K562 (cell line): ENCODE results near the gene AMH. TPM values are rescaled to one million over a fixed set of nuclear protein-coding genes. Genes with fewer than 3 reads are reported as not detected.
"Not testable (repeated sequence)": the region's sequence is repeated elsewhere in the genome, so short reads cannot be mapped to it uniquely, and the experiment has no call there.

ENCODE experiments used
- ATAC-seq: fragments of 200-7000 bp; cut with Tn5 transposase; 3 replicates; pipeline ENCODE4 v1.9.1; 2020; ENCODE audit warnings: moderate library complexity
- BruUV-seq: library from RNA; stranded (reverse); fragments of 400-500 nt; replicated peaks from 2 replicates; lab custom pipeline; 2021; lab: Mats Ljungman, UMichigan
- CTCF ChIA-PET: fragments of 300-600 bp; formaldehyde crosslinking; extraction: SDS; loops from one replicate; lab custom pipeline; 2021; ENCODE audit warnings: low intra/inter-chr PET ratio; lab: Yijun Ruan, JAX
- POLR2A ChIA-PET: fragments of 300-600, 350-650 bp; sonication (Branson Sonifier 250); formaldehyde crosslinking; extraction: SDS; loops from one replicate; lab custom pipeline; 2021; ENCODE audit warnings: antibody characterized with exemption, inconsistent platforms; lab: Yijun Ruan, JAX
- DNase-seq, 4 experiments: peaks; one replicate each; pipeline versions ENCODE4 v3.0.0 to v3.0.0-alpha.2; 2011 to 2018; ENCODE audit warnings: low spot score in 3 of 4, mixed read lengths in 3 of 4; ENCODE audit errors: extremely low read depth in 1 of 4
- FAIRE-seq: peaks from 2 replicates; lab custom pipeline; 2011; peaks lifted over from hg19 to GRCh38; lab: Jason Lieb, UNC
- H2AFZ ChIP-seq: 2 replicates; pipeline ENCODE4 v1.6.0; 2011; ENCODE audit warnings: low read depth, low read length, control low read depth, inconsistent platforms
- H3K27ac ChIP-seq: fragments of 200-600 bp; 3 replicates; pipeline ENCODE4 v1.8.0; 2011; ENCODE audit warnings: low read depth, mild to moderate bottlenecking, control low read depth, inconsistent platforms, low read length, moderate library complexity, mixed read lengths; ENCODE audit errors: extremely low read depth
- H3K27me3 ChIP-seq, 2 experiments: fragments of 300-600 bp in 1 of 2; 2 replicates in 1 of 2; 3 replicates in 1 of 2; pipeline versions ENCODE4 v1.6.0 to v1.8.0; 2011; ENCODE audit warnings: inconsistent platforms in 2 of 2, low read length in 2 of 2, mild to moderate bottlenecking in 1 of 2, mixed read lengths in 1 of 2, moderate library complexity in 1 of 2; ENCODE audit not compliant: control insufficient read depth in 2 of 2, insufficient read depth in 2 of 2
- H3K36me3 ChIP-seq: fragments of 300-600 bp; 3 replicates; pipeline ENCODE4 v1.8.0; 2011; ENCODE audit warnings: mild to moderate bottlenecking, low read length, inconsistent platforms; ENCODE audit not compliant: control insufficient read depth, insufficient read depth
- H3K4me1 ChIP-seq, 2 experiments: fragments of 200-600 bp in 1 of 2; replicated peaks in 1 of 2; 2 replicates in 1 of 2; 3 replicates in 1 of 2; pipeline versions ENCODE4 v1.5.1 to v1.8.0; 2011; ENCODE audit warnings: inconsistent platforms in 2 of 2, low read length in 2 of 2, mild to moderate bottlenecking in 1 of 2, mixed read lengths in 1 of 2, moderate library complexity in 1 of 2; ENCODE audit not compliant: control insufficient read depth in 2 of 2, insufficient read depth in 2 of 2
- H3K4me2 ChIP-seq: 2 replicates; pipeline ENCODE4 v1.6.1; 2011; ENCODE audit warnings: low read length, control low read depth, inconsistent platforms, mixed read lengths; ENCODE audit not compliant: insufficient read depth
- H3K4me3 ChIP-seq: fragments of 200-600 bp; sonication (generic), shearing (Covaris generic); 2 replicates; pipeline ENCODE4 v1.5.1; 2016; ENCODE audit warnings: control low read depth, inconsistent platforms
- H3K79me2 ChIP-seq: fragments of 200-600 bp; 3 replicates; pipeline ENCODE4 v1.8.0; 2011; ENCODE audit warnings: low read length, inconsistent platforms; ENCODE audit not compliant: control insufficient read depth, insufficient read depth
- H3K9ac ChIP-seq, 2 experiments: 2 replicates each; pipeline versions ENCODE4 v1.6.0 to v1.6.1; 2011; ENCODE audit warnings: low read depth in 2 of 2, low read length in 2 of 2, control low read depth in 1 of 2, inconsistent platforms in 1 of 2, mild to moderate bottlenecking in 1 of 2, mixed read lengths in 1 of 2; ENCODE audit not compliant: insufficient read depth in 1 of 2
- H3K9me1 ChIP-seq: one replicate; pipeline ENCODE4 v1.6.0; 2011; ENCODE audit warnings: inconsistent platforms, mild to moderate bottlenecking, low read length, moderate library complexity; ENCODE audit not compliant: control insufficient read depth, insufficient read depth
- H3K9me3 ChIP-seq: replicated peaks from 2 replicates; pipeline ENCODE4 v1.5.1; 2011; ENCODE audit warnings: low read depth, low read length, inconsistent platforms; ENCODE audit not compliant: control insufficient read depth, insufficient read depth
- H4K20me1 ChIP-seq: replicated peaks from 2 replicates; pipeline ENCODE4 v1.6.1; 2011; ENCODE audit warnings: low read length, inconsistent platforms, mixed read lengths; ENCODE audit not compliant: control insufficient read depth, insufficient read depth
- CREB5 ChIP-seq: fragments of 250-450 bp; sonication (Bioruptor Pico); IDR thresholded peaks from 2 replicates; pipeline ENCODE4 v1.5.0; 2020; ENCODE audit warnings: mild to moderate bottlenecking
- WGBS: fragments of 100-300 bp; shearing (Covaris generic); methylation state at CpG from one replicate; pipeline ENCODE4 v1.1.6; 2016; ENCODE audit warnings: low coverage, mixed read lengths; ENCODE audit not compliant: insufficient coverage; ENCODE audit errors: missing lambda C conversion rate; 5-methylcytosine and 5-hydroxymethylcytosine counted together
- in situ Hi-C: fragments of 300-500 bp; cut with MboI; formaldehyde crosslinking; loops from 4 replicates; pipeline ENCODE4 v1.15.0; 2018; ENCODE audit warnings: inconsistent platforms, mixed read lengths
- intact Hi-C: fragments of 100-400 bp; cut with micrococcal nuclease; formaldehyde crosslinking; loops from 2 replicates; pipeline ENCODE4 v1.14.2; 2022
- polyA plus RNA-seq, 8 experiments: library from polyadenylated mRNA; depleted of rRNA in 4 of 8; stranded (reverse) in 5 of 8; unstranded in 3 of 8; fragments of >200 nt; fragmentation: Nextera tagmentation in 2 of 8; fragmentation: Illumina TruSeq in 1 of 8; extraction: Ambion mirVana in 2 of 8; extraction: Trizol in 1 of 8; gene quantifications; 2 replicates each; pipeline versions ENCODE4 v1.2.1 to v1.2.3, GENCODE V29; 2011 to 2014; ENCODE audit warnings: inconsistent platforms in 1 of 8, missing spikeins in 1 of 8
- total RNA-seq, 7 experiments: library from RNA; depleted of rRNA in 6 of 7; stranded (reverse); fragments of >200 nt in 6 of 7; fragmentation: Illumina TruSeq in 2 of 7; extraction: Trizol in 2 of 7; gene quantifications; 2 replicates each; pipeline versions ENCODE4 v1.2.1 to v1.2.3, GENCODE V29; 2011 to 2021; ENCODE audit warnings: low replicate concordance in 1 of 7
- TF ChIP-seq, protein P1 (sequence below): sonication (generic); formaldehyde crosslinking; IDR thresholded peaks from 2 replicates; pipeline ENCODE4 v1.8.1; 2023; ENCODE audit warnings: mild to moderate bottlenecking, missing genetic modification reagents

AMH gene
- total and polyA plus RNA-seq, 9 of the 15 experiments (the other 6 are each of a cell fraction or from before 2014, with no cell fraction given) = 0.29 to 27.4 (median 2.6) TPM; not detected in 2

GRCh38 chr19:2199861-2200623 is 49.1 kb upstream of the AMH start:
- Histone ChIP-seq H3K9me3 (no peaks in the 10 kb centered on the region), H2AFZ (no peak overlapping the region), H3K79me2 (peaks cover 23% of the 10 kb centered on the region), H3K4me3 (no peak overlapping the region), H3K9ac (no peak overlapping the region), H3K4me1 (peaks cover 0 to 60% of the 10 kb centered on the region in 2 experiments; a peak in 3 of 5 replicates), H3K27ac (no peak overlapping the region), H3K36me3 (peaks cover 85% of the 10 kb centered on the region; the same call in 2 of the 3 replicates), H4K20me1 (peaks cover 14% of the 10 kb centered on the region), H3K27me3 (no peaks in the 10 kb centered on the region), H3K9me1 (peaks cover 3% of the 10 kb centered on the region), H3K4me2 (no peak overlapping the region)
- ATAC-seq (no peak), FAIRE-seq (no peak), DNase-seq (no peak)
- BruUV-seq = no TSS peak
- TF ChIP-seq, protein P1, sequence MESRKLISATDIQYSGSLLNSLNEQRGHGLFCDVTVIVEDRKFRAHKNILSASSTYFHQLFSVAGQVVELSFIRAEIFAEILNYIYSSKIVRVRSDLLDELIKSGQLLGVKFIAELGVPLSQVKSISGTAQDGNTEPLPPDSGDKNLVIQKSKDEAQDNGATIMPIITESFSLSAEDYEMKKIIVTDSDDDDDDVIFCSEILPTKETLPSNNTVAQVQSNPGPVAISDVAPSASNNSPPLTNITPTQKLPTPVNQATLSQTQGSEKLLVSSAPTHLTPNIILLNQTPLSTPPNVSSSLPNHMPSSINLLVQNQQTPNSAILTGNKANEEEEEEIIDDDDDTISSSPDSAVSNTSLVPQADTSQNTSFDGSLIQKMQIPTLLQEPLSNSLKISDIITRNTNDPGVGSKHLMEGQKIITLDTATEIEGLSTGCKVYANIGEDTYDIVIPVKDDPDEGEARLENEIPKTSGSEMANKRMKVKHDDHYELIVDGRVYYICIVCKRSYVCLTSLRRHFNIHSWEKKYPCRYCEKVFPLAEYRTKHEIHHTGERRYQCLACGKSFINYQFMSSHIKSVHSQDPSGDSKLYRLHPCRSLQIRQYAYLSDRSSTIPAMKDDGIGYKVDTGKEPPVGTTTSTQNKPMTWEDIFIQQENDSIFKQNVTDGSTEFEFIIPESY (CRISPR knock-in tag) = peak; percentile 39; the same call in 1 of the 2 replicates
- no peak for TF ChIP-seq CREB5 (CRISPR knock-in tag)
- in situ Hi-C loops = no loop called here
- intact Hi-C loops = no loop called here
- ChIA-PET POLR2A (interaction anchor here (0.6 to 1.2 kb wide), 2 partner anchors 116 to 395 kb away, joined by 3 read pairs; no protein-coding TSS in a partner anchor), CTCF (no interaction called here)
- WGBS = 96% methylated on average over 27 of the region's 37 CpGs

DNA sequence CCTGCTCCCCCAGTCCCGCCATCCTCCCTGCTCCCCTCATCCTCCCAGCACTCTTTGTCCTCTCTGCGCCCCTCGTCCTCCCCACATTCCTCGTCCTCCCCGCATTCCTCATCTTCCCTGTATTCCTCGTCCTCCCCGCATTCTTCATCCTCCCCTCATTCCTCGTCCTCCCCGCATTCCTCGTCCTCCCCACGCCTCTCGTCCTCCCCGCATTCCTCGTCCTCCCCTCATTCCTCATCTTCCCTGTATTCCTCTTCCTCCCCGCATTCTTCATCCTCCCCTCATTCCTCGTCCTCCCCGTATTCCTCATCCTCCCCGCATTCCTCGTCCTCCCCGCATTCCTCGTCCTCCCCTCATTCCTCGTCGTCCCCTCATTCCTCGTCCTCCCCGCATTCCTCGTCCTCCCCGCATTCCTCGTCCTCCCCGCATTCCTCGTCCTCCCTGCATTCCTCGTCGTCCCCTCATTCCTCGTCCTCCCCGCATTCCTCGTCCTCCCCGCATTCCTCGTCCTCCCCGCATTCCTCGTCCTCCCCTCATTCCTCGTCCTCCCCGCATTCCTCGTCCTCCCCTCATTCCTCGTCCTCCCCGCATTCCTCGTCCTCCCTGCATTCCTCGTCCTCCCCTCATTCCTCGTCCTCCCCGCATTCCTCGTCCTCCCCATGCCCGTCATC is 48.4 kb upstream of the AMH start:
- H3K4me3 ChIP-seq, H3K27ac ChIP-seq, DNase-seq, H2AFZ ChIP-seq, ATAC-seq, H3K4me2 ChIP-seq, in situ Hi-C loops, H3K9me3 ChIP-seq, CTCF ChIA-PET, intact Hi-C loops, POLR2A ChIA-PET, FAIRE-seq, H3K9ac ChIP-seq, H3K27me3 ChIP-seq, BruUV-seq, H3K9me1 ChIP-seq: not testable (repeated sequence)
- Histone ChIP-seq H3K4me1 (peaks cover 0 to 55% of the 10 kb centered on the region in 2 experiments; a peak in 3 of 5 replicates), H3K36me3 (peaks cover 85% of the 10 kb centered on the region; the same call in 2 of the 3 replicates), H4K20me1 (peaks cover 14% of the 10 kb centered on the region), H3K79me2 (peaks cover 23% of the 10 kb centered on the region)
- 93% methylated on average over 28 of the region's 50 CpGs for WGBS
